ENCODE measurements around the gene GMDS. TPM values are rescaled to one million over a fixed set of nuclear protein-coding genes. Genes with fewer than 3 reads are reported as not detected.

Gene GMDS
- total RNA-seq, 2 donors from 2014 or later, result 19.6 to 36.3 TPM

DNA sequence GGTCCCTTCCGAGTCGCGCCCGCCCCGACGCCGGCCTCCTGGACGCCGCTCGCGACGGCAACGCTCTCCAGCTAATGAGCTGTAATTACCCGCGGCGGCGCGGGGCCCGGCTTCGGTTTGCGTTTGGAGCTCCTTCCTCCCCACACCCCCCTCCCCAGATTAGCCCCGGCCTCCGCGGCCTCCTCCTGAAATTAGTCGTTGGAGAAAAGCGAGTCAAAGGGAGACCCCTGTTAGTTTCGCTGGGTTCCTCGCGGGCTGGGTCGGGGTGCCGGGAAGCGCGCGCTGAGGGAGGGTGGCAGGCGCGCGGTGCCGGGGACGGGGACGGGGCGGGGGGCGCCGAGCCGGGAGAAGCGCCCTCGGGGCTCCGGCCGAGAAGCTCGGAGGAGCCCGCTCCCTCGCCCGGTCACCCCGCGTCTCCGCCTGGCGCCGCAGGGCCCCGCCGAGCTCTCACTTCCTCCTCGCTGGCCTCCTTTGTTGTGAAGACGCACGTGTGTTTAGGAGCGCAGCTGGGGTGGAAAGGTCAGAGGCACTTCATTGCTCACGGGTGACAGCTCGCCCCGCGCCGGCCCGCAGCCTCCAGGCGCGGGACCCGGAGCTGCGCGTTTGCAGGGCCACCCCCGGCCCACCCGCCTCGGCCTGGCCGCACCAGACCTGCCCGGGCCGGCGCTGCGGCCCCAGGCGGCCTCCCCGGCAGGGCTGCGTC is 630.8 kb downstream of the GMDS start:
- no peak for ATAC-seq (replicated peaks)
- H3K27ac Mint-ChIP-seq, result no peak overlapping the region
- no peak overlapping the region for H3K4me3 Mint-ChIP-seq
- H3K4me1 Mint-ChIP-seq, result peaks cover 5% of the 10 kb centered on the region
- H3K9me3 Mint-ChIP-seq, result no peaks in the 10 kb centered on the region
- peaks cover 9% of the 10 kb centered on the region for H3K36me3 Mint-ChIP-seq (ENCODE audit: low read depth)
- H3K27me3 Mint-ChIP-seq, result peaks cover 45% of the 10 kb centered on the region

DNA sequence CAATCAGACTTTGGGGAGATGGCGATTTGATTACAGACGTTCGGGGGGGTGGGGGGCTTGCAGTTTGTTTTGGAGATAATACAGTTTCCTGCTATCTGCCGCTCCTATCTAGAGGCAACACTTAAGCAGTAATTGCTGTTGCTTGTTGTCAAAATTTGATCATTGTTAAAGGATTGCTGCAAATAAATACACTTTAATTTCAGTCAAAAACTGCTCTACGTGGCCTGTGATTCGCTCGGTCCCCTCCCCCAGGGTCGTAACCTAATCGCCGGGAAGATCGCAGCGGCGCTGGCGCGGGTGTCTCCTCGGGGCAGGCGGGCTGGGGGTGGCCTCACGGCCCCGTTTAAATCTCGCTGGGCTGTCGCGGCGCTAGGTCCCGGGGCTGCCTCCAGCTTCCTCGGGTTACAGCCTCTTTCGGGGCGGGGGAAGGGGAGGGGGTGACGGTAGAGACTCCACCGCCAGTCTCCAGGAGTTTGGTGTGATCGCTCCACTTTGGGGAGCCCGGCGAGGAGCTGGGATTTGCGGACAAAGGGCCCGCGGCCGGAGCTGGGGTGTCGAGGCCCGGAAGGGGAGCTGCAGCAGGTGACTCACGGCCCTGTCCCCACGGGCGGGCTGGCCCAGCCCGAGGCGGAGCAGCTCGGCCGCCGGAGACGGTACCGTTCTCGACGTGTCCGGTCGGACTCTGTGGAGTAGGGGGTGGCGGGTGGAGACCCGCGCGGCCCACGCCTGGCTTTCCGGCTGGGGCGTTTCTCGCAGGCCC is 631.5 kb downstream of the GMDS start:
- H3K27ac Mint-ChIP-seq, result no peak overlapping the region

DNA sequence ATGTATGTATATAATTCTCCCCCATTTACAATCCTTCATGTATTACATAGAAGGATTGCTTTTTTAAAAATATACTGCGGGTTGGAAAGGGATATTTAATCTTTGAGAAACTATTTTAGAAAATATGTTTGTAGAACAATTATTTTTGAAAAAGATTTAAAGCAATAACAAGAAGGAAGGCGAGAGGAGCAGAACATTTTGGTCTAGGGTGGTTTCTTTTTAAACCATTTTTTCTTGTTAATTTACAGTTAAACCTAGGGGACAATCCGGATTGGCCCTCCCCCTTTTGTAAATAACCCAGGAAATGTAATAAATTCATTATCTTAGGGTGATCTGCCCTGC is 632.1 kb downstream of the GMDS start:
- Mint-ChIP-seq H3K4me3 (no peak overlapping the region), H3K27me3 (peaks cover 45% of the 10 kb centered on the region), H3K27ac (no peak overlapping the region), H3K36me3 (ENCODE audit: low read depth) (peaks cover 9% of the 10 kb centered on the region), H3K9me3 (no peaks in the 10 kb centered on the region), H3K4me1 (peaks cover 9% of the 10 kb centered on the region)
- no peak for ATAC-seq (replicated peaks)

More for the DNA sequence above, 631.5 kb downstream of the GMDS start:
- ATAC-seq (replicated peaks), result peak; percentile 27
- peaks cover 45% of the 10 kb centered on the region for H3K27me3 Mint-ChIP-seq
- H3K9me3 Mint-ChIP-seq, result no peaks in the 10 kb centered on the region
- peaks cover 5% of the 10 kb centered on the region for H3K4me1 Mint-ChIP-seq
- peaks cover 9% of the 10 kb centered on the region for H3K36me3 Mint-ChIP-seq (ENCODE audit: low read depth)
- H3K4me3 Mint-ChIP-seq, result no peak overlapping the region

- peaks cover 9% of the 10 kb centered on the region for H3K36me3 Mint-ChIP-seq (ENCODE audit: low read depth)
Observed at GRCh38 chr6:1612974-1613306, 632.5 kb downstream of the GMDS start.

DNA sequence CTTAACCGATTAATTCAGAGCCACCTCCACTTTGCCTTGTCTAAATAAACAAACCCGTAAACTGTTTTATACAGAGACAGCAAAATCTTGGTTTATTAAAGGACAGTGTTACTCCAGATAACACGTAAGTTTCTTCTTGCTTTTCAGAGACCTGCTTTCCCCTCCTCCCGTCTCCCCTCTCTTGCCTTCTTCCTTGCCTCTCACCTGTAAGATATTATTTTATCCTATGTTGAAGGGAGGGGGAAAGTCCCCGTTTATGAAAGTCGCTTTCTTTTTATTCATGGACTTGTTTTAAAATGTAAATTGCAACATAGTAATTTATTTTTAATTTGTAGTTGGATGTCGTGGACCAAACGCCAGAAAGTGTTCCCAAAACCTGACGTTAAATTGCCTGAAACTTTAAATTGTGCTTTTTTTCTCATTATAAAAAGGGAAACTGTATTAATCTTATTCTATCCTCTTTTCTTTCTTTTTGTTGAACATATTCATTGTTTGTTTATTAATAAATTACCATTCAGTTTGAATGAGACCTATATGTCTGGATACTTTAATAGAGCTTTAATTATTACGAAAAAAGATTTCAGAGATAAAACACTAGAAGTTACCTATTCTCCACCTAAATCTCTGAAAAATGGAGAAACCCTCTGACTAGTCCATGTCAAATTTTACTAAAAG is 633.0 kb downstream of the GMDS start:
- Mint-ChIP-seq H3K4me1 (peaks cover 12% of the 10 kb centered on the region), H3K27me3 (peaks cover 43% of the 10 kb centered on the region), H3K4me3 (peak overlapping the region; percentile 60), H3K36me3 (ENCODE audit: low read depth) (peaks cover 9% of the 10 kb centered on the region), H3K9me3 (no peaks in the 10 kb centered on the region), H3K27ac (no peak overlapping the region)
- no peak for ATAC-seq (replicated peaks)

More at GRCh38 chr6:1612974-1613306, 632.5 kb downstream of the GMDS start:
- Mint-ChIP-seq H3K4me3 (peak overlapping the region; percentile 60), H3K4me1 (peaks cover 9% of the 10 kb centered on the region), H3K27me3 (peaks cover 45% of the 10 kb centered on the region), H3K9me3 (no peaks in the 10 kb centered on the region), H3K27ac (no peak overlapping the region)
- ATAC-seq (replicated peaks), result no peak

DNA sequence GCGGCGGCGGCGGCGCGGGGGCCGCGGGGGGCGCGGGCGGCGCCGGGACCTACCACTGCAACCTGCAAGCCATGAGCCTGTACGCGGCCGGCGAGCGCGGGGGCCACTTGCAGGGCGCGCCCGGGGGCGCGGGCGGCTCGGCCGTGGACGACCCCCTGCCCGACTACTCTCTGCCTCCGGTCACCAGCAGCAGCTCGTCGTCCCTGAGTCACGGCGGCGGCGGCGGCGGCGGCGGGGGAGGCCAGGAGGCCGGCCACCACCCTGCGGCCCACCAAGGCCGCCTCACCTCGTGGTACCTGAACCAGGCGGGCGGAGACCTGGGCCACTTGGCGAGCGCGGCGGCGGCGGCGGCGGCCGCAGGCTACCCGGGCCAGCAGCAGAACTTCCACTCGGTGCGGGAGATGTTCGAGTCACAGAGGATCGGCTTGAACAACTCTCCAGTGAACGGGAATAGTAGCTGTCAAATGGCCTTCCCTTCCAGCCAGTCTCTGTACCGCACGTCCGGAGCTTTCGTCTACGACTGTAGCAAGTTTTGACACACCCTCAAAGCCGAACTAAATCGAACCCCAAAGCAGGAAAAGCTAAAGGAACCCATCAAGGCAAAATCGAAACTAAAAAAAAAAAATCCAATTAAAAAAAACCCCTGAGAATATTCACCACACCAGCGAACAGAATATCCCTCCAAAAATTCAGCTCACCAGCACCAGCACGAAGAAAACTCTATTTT is 633.7 kb downstream of the GMDS start:
- Mint-ChIP-seq H3K4me3 (peak overlapping the region; percentile 60), H3K27ac (no peak overlapping the region), H3K4me1 (peaks cover 17% of the 10 kb centered on the region), H3K27me3 (peaks cover 43% of the 10 kb centered on the region), H3K36me3 (ENCODE audit: low read depth) (peaks cover 9% of the 10 kb centered on the region), H3K9me3 (no peaks in the 10 kb centered on the region)
- no peak for ATAC-seq (replicated peaks)

- Mint-ChIP-seq H3K36me3 (ENCODE audit: low read depth) (peaks cover 9% of the 10 kb centered on the region), H3K4me3 (no peak overlapping the region), H3K4me1 (peaks cover 17% of the 10 kb centered on the region), H3K9me3 (no peaks in the 10 kb centered on the region), H3K27ac (no peak overlapping the region), H3K27me3 (peaks cover 47% of the 10 kb centered on the region)
- ATAC-seq (replicated peaks), result no peak
Observed at GRCh38 chr6:1611322-1611571, 634.2 kb downstream of the GMDS start.

- no peak overlapping the region for H3K27ac Mint-ChIP-seq
- peak overlapping the region; percentile 67 for H3K4me3 Mint-ChIP-seq
- no peaks in the 10 kb centered on the region for H3K9me3 Mint-ChIP-seq
- peaks cover 17% of the 10 kb centered on the region for H3K4me1 Mint-ChIP-seq
- peak; percentile 20 for ATAC-seq (replicated peaks)
- H3K36me3 Mint-ChIP-seq (ENCODE audit: low read depth), result peaks cover 9% of the 10 kb centered on the region
- peaks cover 52% of the 10 kb centered on the region for H3K27me3 Mint-ChIP-seq
Observed at GRCh38 chr6:1610497-1611321, 634.7 kb downstream of the GMDS start.

- Mint-ChIP-seq H3K9me3 (no peaks in the 10 kb centered on the region), H3K4me3 (peak within 1 kb of the TSS; percentile 67), H3K4me1 (peaks cover 17% of the 10 kb centered on the region), H3K27me3 (peaks cover 57% of the 10 kb centered on the region), H3K36me3 (ENCODE audit: low read depth) (peaks cover 9% of the 10 kb centered on the region), H3K27ac (no peak within 1 kb of the TSS)
- peak; percentile 70 for ATAC-seq (replicated peaks)
Observed at GRCh38 chr6:1609648-1610496, 635.5 kb downstream of the GMDS start, which contains the start of gene FOXC1. TSS of gene FOXC1 (plus strand) at chr6:1609915. CDS start at chr6:1610446, 531 bp downstream.

DNA sequence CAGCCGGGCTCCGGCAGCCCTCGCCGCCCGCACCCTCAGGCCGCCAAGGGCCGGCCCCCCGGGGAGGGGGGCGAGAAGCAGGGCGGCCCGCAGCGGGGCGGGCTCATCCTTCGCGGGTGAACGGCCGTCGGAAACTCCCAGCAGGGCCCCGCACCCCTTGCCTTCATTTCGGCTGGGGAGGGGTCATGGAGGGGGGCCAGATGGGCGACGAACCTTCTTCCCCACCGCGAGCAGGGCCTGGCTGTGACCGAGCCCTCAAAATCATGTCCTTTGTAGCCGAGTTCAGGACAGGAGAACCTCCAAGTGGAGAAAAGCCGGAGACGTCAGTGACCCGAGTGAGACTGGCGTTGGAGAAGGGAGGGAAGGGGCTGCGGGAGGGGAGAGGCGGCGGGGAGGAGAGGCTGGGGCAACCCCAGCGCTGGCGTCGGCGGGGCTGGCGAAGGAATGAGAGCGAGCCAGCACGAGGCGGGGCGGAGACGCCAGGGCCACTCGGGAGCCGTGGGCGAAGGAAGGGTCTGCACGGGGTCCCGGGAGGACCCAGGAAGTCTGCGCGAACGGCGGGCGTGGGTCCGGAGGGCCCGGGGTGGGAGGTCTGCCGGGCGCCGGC is 636.3 kb downstream of the GMDS start:
- Mint-ChIP-seq H3K4me3 (peak overlapping the region; percentile 35), H3K9me3 (no peaks in the 10 kb centered on the region), H3K27ac (no peak overlapping the region), H3K27me3 (peaks cover 57% of the 10 kb centered on the region), H3K36me3 (ENCODE audit: low read depth) (peaks cover 9% of the 10 kb centered on the region), H3K4me1 (peaks cover 17% of the 10 kb centered on the region)
- ATAC-seq (replicated peaks), result no peak

GRCh38 chr6:1608222-1609040 is 637.0 kb downstream of the GMDS start:
- H3K4me1 Mint-ChIP-seq, result peaks cover 17% of the 10 kb centered on the region
- no peak for ATAC-seq (replicated peaks)
- peaks cover 58% of the 10 kb centered on the region for H3K27me3 Mint-ChIP-seq
- peaks cover 9% of the 10 kb centered on the region for H3K36me3 Mint-ChIP-seq (ENCODE audit: low read depth)
- H3K9me3 Mint-ChIP-seq, result no peaks in the 10 kb centered on the region
- peak overlapping the region; percentile 35 for H3K4me3 Mint-ChIP-seq
- H3K27ac Mint-ChIP-seq, result no peak overlapping the region

GRCh38 chr6:1607516-1608221 is 637.7 kb downstream of the GMDS start:
- no peaks in the 10 kb centered on the region for H3K9me3 Mint-ChIP-seq
- H3K27ac Mint-ChIP-seq, result no peak overlapping the region
- H3K27me3 Mint-ChIP-seq, result peaks cover 58% of the 10 kb centered on the region
- peak overlapping the region; percentile 35 for H3K4me3 Mint-ChIP-seq
- peaks cover 9% of the 10 kb centered on the region for H3K36me3 Mint-ChIP-seq (ENCODE audit: low read depth)
- peaks cover 17% of the 10 kb centered on the region for H3K4me1 Mint-ChIP-seq
- no peak for ATAC-seq (replicated peaks)
